ENCODE data around the gene LY6G6C.

LY6G6C gene

DNA sequence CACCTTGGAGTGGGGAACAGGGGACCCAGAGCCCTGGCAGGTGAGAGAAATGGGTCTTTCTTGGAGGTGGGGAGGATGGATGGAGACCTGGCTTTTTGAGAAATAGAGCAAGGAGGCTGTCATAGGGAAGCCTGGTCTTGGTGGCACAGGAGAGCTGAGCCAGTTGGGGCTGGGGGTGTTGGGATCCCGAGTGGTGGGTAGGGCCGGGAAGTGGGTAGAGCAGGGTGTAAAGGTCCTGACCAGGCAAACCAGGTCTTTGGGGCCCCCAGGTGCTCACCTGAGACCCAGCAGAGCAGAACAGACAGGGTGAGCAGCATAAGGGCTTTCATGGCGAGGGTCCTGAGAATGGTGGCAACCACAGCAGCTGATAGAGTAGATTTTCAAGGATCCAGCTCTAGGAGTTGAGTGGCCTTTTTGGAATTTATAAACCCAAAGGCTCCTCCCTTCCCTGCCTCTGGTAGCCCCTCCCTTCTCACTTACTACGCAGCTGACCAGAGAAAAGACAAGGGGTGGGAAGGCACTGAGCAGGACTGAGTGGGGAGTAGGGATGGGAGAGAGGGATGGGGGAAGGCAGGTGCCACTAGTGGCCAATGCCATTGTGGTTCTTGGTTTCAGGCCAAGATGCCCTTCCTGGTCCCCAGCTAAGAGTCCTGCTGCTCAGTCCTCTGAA is at the start of gene LY6G6C:
LY6G6C (minus strand) TSS at position 396 of the 670 bp plus-strand sequence; CDS start at position 329, 67 bp downstream.
- DNase-seq = no peak

DNA sequence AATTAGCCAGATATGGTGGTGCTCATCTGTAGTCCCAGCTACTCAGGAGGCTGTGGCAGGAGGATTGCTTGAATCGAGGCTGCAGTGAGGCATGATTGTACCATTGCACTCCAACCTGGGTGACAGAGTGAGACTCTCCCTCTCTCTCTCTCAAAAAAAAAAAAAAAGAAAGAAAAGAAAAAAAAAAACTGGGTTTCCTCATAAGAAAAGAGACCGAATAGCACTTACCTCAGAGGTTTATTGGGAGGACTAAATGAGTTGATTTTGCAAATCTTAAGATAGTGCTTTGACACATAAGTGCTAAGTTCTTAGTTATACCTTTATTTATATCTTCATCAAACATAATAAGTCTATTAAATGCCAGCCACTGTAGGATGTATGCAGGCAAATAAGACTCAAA is 49.3 kb upstream of the LY6G6C start:
- no peak for DNase-seq

DNA sequence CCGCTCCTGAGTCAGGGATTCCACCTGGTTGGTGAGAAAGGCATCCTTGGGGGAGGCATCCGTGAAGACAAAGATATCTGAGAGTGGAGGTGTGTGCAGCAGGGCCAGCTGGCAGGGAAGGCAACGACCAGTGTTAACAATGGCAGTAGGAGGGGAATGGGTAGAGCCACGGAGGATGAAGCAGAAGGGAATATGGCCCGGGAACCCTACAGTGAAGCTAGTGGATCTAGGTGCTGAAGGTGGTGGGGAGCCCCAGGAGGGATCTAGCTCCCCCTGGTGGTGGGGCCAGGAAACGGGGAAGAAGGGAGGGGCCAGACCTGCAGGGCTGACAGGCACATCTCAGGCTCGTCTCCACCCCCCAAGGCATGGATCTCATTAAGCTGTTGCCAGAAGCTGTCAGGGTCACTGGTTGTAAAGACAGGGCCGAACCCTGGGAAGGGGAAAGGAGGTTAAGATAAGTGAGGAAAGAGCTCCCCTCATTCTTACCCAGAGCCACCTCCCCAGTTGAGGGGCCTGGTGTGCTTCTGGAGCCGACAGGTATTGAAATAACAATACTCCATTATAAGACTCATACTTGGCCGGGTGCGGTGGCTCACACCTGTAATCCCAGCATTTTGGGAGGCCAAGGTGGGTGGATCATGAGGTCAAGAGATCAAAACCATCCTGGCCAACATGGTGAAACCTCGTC is 48.3 kb upstream of the LY6G6C start:
- peak; percentile 78 for DNase-seq

GRCh38 chr6:31768363-31769257 is 47.1 kb upstream of the LY6G6C start:
- no peak for DNase-seq

DNA sequence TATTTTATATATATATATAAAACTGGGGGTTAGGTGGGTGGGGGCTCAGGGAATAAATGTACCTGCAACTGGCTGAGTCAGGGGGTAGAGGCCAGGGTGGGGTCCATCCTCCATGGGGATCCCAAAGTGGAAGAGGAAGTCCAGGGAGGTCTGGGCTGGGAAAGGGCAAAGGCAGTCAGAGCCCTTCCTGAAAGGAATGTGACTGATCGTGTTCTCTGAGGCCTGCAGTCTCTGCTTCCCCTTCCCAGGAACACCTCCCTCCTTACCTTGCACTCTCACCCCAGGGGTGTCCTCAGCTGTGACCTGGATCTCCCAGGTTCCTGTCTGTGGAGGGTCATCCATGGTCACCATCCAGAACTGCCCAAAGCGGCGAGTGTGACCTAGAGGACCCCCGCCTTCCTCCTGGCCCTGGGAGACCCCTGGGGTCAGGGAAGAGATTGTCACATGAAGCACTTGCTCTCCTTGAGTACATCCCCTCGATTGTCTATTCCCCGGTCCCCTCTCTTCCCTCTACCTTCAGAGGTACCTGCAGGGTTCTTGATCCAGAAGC is 45.6 kb upstream of the LY6G6C start:
- DNase-seq = no peak

DNA sequence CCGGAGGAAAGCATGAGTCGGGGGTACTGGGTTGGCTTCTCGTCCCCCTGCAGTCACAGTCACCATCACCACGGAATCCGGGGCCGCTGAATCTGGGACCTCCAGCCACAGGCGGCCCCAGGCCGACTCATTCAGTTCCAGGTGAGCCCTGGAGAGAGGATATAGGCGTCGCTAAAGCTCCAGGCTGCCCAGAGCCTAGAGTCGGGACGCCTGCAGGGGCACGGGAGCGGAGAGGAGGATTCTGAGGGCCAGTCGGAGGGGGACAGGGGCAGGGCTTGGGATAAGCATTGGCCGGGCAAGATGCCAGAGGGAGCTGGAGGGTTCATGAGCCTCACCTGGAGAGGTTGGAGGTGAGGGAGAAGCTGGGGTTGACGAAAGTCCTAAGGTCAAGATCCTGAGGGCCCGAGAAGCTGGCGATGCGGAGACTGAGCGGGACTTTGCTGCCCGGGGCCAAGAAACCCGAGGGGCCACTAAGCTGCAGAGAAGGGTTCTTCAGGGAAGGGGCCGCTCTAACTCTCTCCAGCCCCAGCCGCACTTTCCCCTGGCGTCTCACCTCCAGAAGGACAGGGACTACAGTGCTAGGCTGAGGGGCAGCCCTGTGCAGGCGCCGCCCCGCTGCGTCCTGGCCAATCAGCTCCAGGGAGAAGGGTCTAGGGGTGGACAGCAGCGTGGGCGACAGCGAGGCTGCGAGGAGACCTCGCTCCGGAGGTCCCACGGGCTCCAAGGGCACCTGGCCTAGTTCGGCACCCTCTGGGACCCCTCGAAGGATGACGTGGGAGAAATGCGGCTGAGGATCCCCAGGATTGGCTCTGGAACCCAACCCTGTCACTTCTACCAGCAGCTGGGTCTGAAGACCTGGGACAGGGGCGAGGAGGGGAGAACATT is 44.6 kb upstream of the LY6G6C start:
- no peak for DNase-seq

DNA sequence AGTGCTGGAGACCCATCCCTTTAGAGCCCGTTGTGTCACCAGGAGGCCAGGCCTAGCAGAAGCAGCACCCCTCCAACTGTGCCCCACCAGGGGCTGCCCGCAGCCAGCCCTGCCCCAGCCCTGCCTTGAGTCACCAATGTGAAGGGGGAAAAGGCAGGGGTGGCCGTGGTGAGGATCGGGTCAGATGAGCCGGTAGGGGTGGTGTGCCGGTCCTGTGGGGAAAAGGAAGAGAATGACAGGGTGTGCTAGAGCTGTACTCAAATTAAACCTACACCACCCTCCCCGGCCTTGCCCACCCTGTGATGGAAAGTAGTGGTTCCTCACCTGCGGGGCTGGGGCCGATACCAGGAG is 44.0 kb upstream of the LY6G6C start:
- no peak for DNase-seq

- no peak for DNase-seq
Measured at GRCh38 chr6:31764198-31764597, 42.7 kb upstream of the LY6G6C start.

GRCh38 chr6:31763619-31763940 is 42.0 kb upstream of the LY6G6C start:
- DNase-seq = no peak

GRCh38 chr6:31762878-31763618 is 41.5 kb upstream of the LY6G6C start:
- DNase-seq = no peak

DNA sequence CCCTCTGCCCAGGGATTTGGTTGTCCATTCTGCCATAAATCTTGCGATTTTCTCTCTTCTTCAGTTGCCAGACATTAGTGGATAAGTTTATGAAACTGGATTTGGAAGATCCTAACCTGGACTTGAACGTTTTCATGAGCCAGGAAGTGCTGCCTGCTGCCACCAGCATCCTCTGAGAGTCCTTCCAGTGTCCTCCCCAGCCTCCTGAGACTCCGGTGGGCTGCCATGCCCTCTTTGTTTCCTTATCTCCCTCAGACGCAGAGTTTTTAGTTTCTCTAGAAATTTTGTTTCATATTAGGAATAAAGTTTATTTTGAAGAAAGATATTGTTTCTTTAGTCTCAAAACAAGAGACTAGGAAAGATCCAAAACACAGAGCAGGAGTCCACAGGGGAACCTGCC is 40.8 kb upstream of the LY6G6C start, which contains the start of gene SAPCD1:
SAPCD1 (plus strand) TSS at position 301 of the 400 bp plus-strand sequence. CDS start 399 bp downstream, outside the sequence.
- DNase-seq = no peak

DNA sequence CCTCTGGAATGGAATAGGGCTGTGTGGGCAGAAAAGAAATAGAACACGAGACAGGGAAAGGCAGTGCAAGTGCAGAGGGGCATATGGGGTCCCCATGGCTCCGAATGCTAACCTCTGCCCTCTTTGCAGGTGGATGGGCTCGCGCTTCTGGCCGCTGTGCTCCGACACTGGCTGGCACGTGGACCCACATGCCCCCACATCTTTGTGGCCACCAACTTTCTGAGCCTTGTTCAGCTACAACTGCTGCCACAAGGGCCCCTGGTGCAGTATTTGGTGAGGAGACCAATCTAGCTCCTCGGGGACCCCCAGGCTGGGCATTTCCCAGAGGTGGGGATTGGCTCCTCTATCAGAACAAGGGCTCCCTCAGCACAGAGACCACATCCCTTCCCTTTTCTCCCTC is 39.8 kb upstream of the LY6G6C start:
- DNase-seq = no peak

DNA sequence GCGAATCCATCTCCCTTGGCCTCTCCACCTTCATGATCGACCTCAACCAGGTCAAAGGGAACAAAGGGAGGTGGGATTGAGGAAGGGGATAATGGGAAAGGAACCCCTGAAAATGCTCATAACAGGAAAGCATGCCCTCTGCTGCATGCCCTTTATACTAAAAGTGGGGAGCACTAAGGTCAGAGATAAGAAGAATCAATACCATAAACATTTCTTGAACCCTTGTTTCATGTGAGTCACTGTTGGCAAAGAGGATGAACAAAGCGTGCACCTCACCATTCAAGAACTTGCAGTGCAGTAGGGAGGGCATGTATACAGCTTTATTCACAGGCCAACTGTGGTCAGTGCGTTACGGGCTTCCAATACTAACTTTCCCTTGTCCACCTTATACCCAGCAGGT is 39.2 kb upstream of the LY6G6C start:
- DNase-seq = no peak

DNA sequence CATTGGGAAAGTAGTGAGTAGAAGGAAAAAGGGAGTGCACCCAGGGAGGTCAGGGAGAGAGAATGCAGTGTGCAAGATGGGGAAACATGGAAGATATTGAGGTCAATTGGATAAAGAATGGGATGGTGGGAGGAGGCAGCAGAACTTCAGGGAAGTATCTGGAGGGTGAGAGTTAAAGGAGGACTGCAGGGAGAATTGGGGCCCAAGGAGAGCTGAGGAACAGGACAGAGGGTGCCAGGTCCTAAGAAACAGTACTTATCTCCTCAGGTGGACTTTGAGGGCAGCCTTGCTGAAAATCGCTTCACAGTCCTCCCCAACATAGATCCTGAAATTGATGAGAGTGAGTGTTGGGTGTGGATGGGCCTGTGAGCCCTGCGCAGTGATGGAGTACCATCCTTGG is 36.7 kb upstream of the LY6G6C start:
- DNase-seq = no peak

DNA sequence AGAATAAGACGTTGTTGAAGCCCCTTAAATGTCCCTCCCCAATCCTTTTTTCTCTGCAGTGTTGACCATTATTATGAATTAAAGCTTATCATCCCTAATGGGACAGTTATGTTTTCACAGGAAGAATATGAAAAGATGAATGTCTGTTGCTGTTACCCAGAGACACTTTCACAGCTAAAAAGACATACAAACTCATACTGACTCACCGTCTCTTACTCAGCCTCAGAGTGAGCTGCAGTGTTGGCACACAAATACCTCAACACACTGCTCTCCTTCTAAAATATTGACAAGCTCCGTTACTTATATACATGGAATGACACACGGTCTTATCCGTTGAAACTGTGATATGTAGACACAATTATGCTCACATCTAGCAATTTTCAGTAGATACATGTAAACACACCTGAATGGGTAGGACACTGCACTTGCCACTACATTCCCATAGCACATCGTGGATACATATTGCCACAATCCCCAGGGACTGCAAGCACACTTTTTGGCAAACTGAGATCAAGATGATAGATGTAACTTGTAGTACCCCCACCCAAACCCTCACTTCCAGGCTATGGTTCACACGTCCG is 31.3 kb upstream of the LY6G6C start:
- DNase-seq = no peak

- DNase-seq = no peak
Measured at GRCh38 chr6:31750411-31751022, 29.0 kb upstream of the LY6G6C start.

DNA sequence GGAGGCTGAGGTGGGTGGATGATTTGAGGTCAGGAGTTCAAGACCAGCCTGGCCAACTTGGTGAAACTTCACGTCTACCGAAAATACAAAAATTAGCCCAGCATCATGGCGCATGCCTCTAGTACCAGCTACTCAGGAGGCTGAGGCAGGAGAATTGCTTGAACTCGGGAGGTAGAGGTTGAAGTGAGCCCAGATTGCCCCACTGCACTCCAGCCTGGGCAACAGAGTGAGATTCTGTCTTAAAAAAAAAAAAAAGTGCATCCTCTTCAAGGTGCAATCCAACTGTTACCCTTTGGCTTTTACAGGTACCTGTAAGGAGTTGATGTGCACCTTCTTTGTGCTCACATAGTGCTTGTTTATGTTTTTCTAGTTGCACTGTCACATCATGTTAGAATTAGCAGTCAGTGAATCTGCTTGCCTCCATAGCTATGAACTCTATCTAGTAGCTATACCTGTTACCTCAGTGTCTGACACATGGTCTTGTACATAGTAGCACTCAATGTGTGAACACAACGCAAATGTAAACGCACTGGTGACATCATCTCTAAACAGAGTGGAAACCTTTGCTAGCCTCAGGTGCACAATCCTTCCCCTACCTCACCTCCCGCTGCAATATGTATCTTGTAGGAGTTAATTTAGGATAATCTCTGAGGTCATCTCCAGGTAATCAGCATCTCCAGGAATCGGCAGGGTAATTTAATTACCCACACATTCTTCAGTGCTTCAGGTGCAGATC is 27.9 kb upstream of the LY6G6C start:
- no peak for DNase-seq

- no peak for DNase-seq
Measured at GRCh38 chr6:31744422-31744821, 22.9 kb upstream of the LY6G6C start.

DNA sequence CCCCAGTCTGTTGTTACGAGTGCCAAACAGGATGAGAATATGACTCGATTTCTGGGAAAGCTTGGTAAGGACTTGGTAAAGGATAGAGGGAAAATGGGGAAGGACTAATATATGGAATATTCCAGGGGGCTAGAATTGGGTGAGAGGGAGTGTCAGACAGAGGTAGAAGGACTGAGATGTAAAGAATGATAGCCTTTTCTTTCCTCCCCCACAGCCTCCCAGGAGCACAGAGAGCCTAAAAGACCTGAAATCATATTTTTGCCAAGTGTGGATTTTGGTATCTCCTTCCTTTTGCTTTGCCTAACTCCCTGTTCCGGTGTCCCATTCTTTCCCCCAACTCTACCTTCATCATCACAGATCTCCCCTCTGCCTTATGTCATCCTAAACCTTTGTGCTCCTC is 21.3 kb upstream of the LY6G6C start:
- no peak for DNase-seq

DNA sequence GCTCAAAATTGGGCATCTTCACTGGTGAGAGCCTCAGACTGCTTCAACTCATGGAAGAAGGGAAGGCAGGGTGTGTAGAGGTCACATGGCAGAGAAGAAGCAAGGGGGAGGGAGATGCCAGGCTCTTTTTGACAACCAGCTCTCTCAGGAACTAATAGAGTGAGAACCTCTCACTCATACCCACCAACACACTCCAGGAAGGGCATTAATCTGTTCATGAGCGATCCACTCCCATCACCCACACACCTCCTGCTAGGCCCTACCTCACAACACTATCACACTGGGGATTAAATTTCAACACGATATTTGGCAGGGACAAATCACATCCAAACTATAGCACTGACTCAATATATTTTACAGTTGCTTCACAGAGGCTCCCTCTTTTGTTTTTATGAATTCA is 20.3 kb upstream of the LY6G6C start:
- DNase-seq = no peak
